ENCODE results near the gene PLCH1. TPM values are rescaled to one million over a fixed set of nuclear protein-coding genes. Genes with fewer than 3 reads are reported as not detected.

PLCH1 gene
- polyA plus RNA-seq, 1 donor (not counting 4 experiments of a cell fraction or from before 2014, with no cell fraction given), result 0.05 TPM

- H3K27ac ChIP-seq (ENCODE audit: control insufficient read depth, insufficient read depth, low read length), result no peak overlapping the region
- dilution Hi-C loops (cut with MboI; ENCODE audit: extremely low pct_ligation_motif_present, low sequenced_read_pairs), result no loop called here
Observed at GRCh38 chr3:155443815-155444214, 301.1 kb downstream of the PLCH1 start.

GRCh38 chr3:155442072-155442471, 302.8 kb downstream of the PLCH1 start:
- H3K79me2 ChIP-seq (ENCODE audit: control insufficient read depth, insufficient read depth, low read length), result no peaks in the 10 kb centered on the region
- H3K9me3 ChIP-seq (ENCODE audit: control insufficient read depth, low read depth, low read length), result no peaks in the 10 kb centered on the region
- H4K20me1 ChIP-seq (ENCODE audit: control insufficient read depth, extremely low read depth, insufficient read depth, low read length), result no peaks in the 10 kb centered on the region
- H3K4me1 ChIP-seq (ENCODE audit: control insufficient read depth, extremely low read depth, insufficient read depth, low read length), result no peaks in the 10 kb centered on the region
- H2AFZ ChIP-seq (ENCODE audit: control insufficient read depth, low read length), result no peak overlapping the region
- DNase-seq (ENCODE audit: low read depth, low spot score) (no peak), FAIRE-seq (no peak)
- no peak overlapping the region for H3K9ac ChIP-seq (ENCODE audit: control insufficient read depth, extremely low read depth, insufficient read depth, low read length)
- H3K36me3 ChIP-seq (ENCODE audit: control insufficient read depth in 2 of 2, extremely low read depth in 1 of 2, insufficient read depth in 2 of 2, low read length in 2 of 2), result no peaks in the 10 kb centered on the region
- TF ChIP-seq CTCF (optimal IDR thresholded peaks at IDR 0.05 in 1 of 3, IDR thresholded peaks at IDR 0.05 in 1 of 3, conservative IDR thresholded peaks at IDR 0.05 in 1 of 3; ENCODE audit: extremely low read depth in 1 of 3, insufficient read depth in 2 of 3, low read length in 3 of 3) (no peak), EZH2 (IDR thresholded peaks at IDR 0.05; ENCODE audit: low read length) (no peak)
- H3K27ac ChIP-seq (ENCODE audit: control insufficient read depth, insufficient read depth, low read length), result no peak overlapping the region
- H3K27me3 ChIP-seq (ENCODE audit: control insufficient read depth, extremely low read depth, insufficient read depth, low read length), result no peaks in the 10 kb centered on the region
- H3K4me2 ChIP-seq (ENCODE audit: control insufficient read depth, extremely low read depth, insufficient read depth, low read depth, low read length), result no peak overlapping the region
- no peaks in the 10 kb centered on the region for H3K9me1 ChIP-seq (ENCODE audit: control insufficient read depth, extremely low read depth, insufficient read depth, low read length)
- dilution Hi-C loops (cut with MboI; ENCODE audit: extremely low pct_ligation_motif_present, low sequenced_read_pairs), result no loop called here
- H3K4me3 ChIP-seq (ENCODE audit: control insufficient read depth in 2 of 3, extremely low read depth in 1 of 3, insufficient read depth in 2 of 3, low read depth in 1 of 3, low read length in 3 of 3), result no peak overlapping the region

More at GRCh38 chr3:155443815-155444214, 301.1 kb downstream of the PLCH1 start:
- H3K9ac ChIP-seq (ENCODE audit: control insufficient read depth, extremely low read depth, insufficient read depth, low read length), result no peak overlapping the region
- H3K27me3 ChIP-seq (ENCODE audit: control insufficient read depth, extremely low read depth, insufficient read depth, low read length), result no peaks in the 10 kb centered on the region
- no peaks in the 10 kb centered on the region for H3K9me1 ChIP-seq (ENCODE audit: control insufficient read depth, extremely low read depth, insufficient read depth, low read length)
- H3K4me2 ChIP-seq (ENCODE audit: control insufficient read depth, extremely low read depth, insufficient read depth, low read depth, low read length), result no peak overlapping the region
- H4K20me1 ChIP-seq (ENCODE audit: control insufficient read depth, extremely low read depth, insufficient read depth, low read length), result no peaks in the 10 kb centered on the region
- no peak for TF ChIP-seq CTCF (optimal IDR thresholded peaks at IDR 0.05 in 1 of 3, IDR thresholded peaks at IDR 0.05 in 1 of 3, conservative IDR thresholded peaks at IDR 0.05 in 1 of 3; ENCODE audit: extremely low read depth in 1 of 3, insufficient read depth in 2 of 3, low read length in 3 of 3)
- no peak for TF ChIP-seq EZH2 (IDR thresholded peaks at IDR 0.05; ENCODE audit: low read length)
- no peak for FAIRE-seq
- no peak overlapping the region for H3K4me3 ChIP-seq (ENCODE audit: control insufficient read depth in 2 of 3, extremely low read depth in 1 of 3, insufficient read depth in 2 of 3, low read depth in 1 of 3, low read length in 3 of 3)
- H3K9me3 ChIP-seq (ENCODE audit: control insufficient read depth, low read depth, low read length), result no peaks in the 10 kb centered on the region
- H3K79me2 ChIP-seq (ENCODE audit: control insufficient read depth, insufficient read depth, low read length), result no peaks in the 10 kb centered on the region
- no peaks in the 10 kb centered on the region for H3K36me3 ChIP-seq (ENCODE audit: control insufficient read depth in 2 of 2, extremely low read depth in 1 of 2, insufficient read depth in 2 of 2, low read length in 2 of 2)
- H3K4me1 ChIP-seq (ENCODE audit: control insufficient read depth, extremely low read depth, insufficient read depth, low read length), result no peaks in the 10 kb centered on the region
- H2AFZ ChIP-seq (ENCODE audit: control insufficient read depth, low read length), result no peak overlapping the region
- DNase-seq (ENCODE audit: low read depth, low spot score), result no peak
